ENCODE data around the gene APOF. TPM values are rescaled to one million over a fixed set of nuclear protein-coding genes. Genes with fewer than 3 reads are reported as not detected.

Gene APOF
- total RNA-seq, 2 experiments from 2014 or later, result not detected

GRCh38 chr12:56311003-56311402 lies 51.7 kb downstream of the APOF start:
- H3K27me3 Mint-ChIP-seq, result no peaks in the 10 kb centered on the region
- DNase-seq (no peak), ATAC-seq (no peak)
- peaks cover 8% of the 10 kb centered on the region for H3K4me1 Mint-ChIP-seq
- peaks cover 32% of the 10 kb centered on the region for H3K36me3 Mint-ChIP-seq (ENCODE audit: low read depth)
- H3K4me3 Mint-ChIP-seq, result no peak overlapping the region
- H3K27ac Mint-ChIP-seq, result no peak overlapping the region
- intact Hi-C loops (cut with DNase I, micrococcal nuclease), result no loop called here
- ChIA-PET POLR2A (interaction anchor here (0.7 kb wide), 1 partner anchor 11 kb away, joined by 3 read pairs; no protein-coding TSS in a partner anchor), CTCF (interaction anchor here (0.7 to 1.6 kb wide), 6 partner anchors 16 to 203 kb away, joined by 3 to 4 read pairs (median 3); partner anchors contain the start of genes IL23A and STAT2)
- H3K9me3 Mint-ChIP-seq (ENCODE audit: low read depth), result no peaks in the 10 kb centered on the region

Other genes starting within 250 kb of the APOF start
- 1,000 to 10,000 TPM; 5,101 to 9,949 TPM for gene RPL41, start 246.2 kb downstream of the APOF start, total RNA-seq
- gene ZC3H10, start 244.6 kb downstream of the APOF start, total RNA-seq, result 1 to 10 TPM; 6.4 to 6.5 TPM
- 100 to 1,000 TPM; 132 to 160 TPM for gene ESYT1, start 234.6 kb downstream of the APOF start, total RNA-seq
- 10 to 100 TPM; 76.3 to 79.3 TPM for gene MYL6B, start 210.3 kb downstream of the APOF start, total RNA-seq
- 100 to 1,000 TPM; 692 to 918 TPM for gene MYL6, start 204.5 kb downstream of the APOF start, total RNA-seq
- 100 to 1,000 TPM in 1 of 2 experiments, 10 to 100 TPM in 1; 96.9 to 123 TPM for gene SMARCC2, start 173.4 kb downstream of the APOF start, total RNA-seq
- gene RNF41, start 140.9 kb downstream of the APOF start, total RNA-seq, result 10 to 100 TPM; 25.2 to 28.8 TPM
- gene NABP2, start 138.5 kb downstream of the APOF start, total RNA-seq, result 10 to 100 TPM; 69.1 to 76.0 TPM
- 1 to 10 TPM in 1 of 2 experiments, under 1 TPM in 1; 0.53 to 1.3 TPM for gene SLC39A5, start 132.8 kb downstream of the APOF start, total RNA-seq
- gene ANKRD52, start 104.5 kb downstream of the APOF start, total RNA-seq, result 10 to 100 TPM; 29.2 to 31.0 TPM
- gene COQ10A, start 95.9 kb downstream of the APOF start, total RNA-seq, result 1 to 10 TPM; 5.2 to 7.5 TPM
- 100 to 1,000 TPM; 197 to 293 TPM for gene CS, start 62.5 kb downstream of the APOF start, total RNA-seq
- gene CNPY2, start 46.9 kb downstream of the APOF start, total RNA-seq, result 10 to 100 TPM; 77.4 to 82.6 TPM
- 10 to 100 TPM; 54.6 to 62.5 TPM for gene PAN2, start 28.9 kb downstream of the APOF start, total RNA-seq
- gene IL23A, start 24.0 kb downstream of the APOF start, total RNA-seq, result 10 to 100 TPM; 18.5 to 21.6 TPM
- gene STAT2, start 2.8 kb downstream of the APOF start, total RNA-seq, result 100 to 1,000 TPM; 116 to 124 TPM
- gene TIMELESS, start 86.6 kb upstream of the APOF start, total RNA-seq, result 10 to 100 TPM; 46.3 to 47.3 TPM
- gene MIP, start 91.8 kb upstream of the APOF start, total RNA-seq, result not detected
- 1 to 10 TPM; 3.1 TPM for gene SPRYD4, start 105.7 kb upstream of the APOF start, total RNA-seq
- gene GLS2, start 125.3 kb upstream of the APOF start, total RNA-seq, result 1 to 10 TPM; 8.7 TPM
- gene RBMS2, start 159.0 kb upstream of the APOF start, total RNA-seq, result 1 to 10 TPM; 5.0 to 7.0 TPM

Measured in activated CD4-positive, alpha-beta T cell treated with anti-CD3 and anti-CD28 coated beads for 36 hours (primary cell).